DMS53 treated with DMSO at 0.1 percent for 48 hours (cell line): ENCODE data around the gene C1orf105.
"Not testable (repeated sequence)": the region's sequence is repeated elsewhere in the genome, so short reads cannot be mapped to it uniquely, and the experiment has no call there.

Experiments used
- DNase-seq: peaks from one replicate; lab custom pipeline; 2025; ENCODE audit not compliant: unreplicated experiment; lab: John Stamatoyannopoulos, UW

C1orf105 gene, protein sequence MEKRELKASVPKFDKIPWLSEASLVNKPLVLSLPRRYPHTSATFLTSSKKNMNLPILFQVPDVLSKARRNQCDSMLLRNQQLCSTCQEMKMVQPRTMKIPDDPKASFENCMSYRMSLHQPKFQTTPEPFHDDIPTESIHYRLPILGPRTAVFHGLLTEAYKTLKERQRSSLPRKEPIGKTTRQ

DNA sequence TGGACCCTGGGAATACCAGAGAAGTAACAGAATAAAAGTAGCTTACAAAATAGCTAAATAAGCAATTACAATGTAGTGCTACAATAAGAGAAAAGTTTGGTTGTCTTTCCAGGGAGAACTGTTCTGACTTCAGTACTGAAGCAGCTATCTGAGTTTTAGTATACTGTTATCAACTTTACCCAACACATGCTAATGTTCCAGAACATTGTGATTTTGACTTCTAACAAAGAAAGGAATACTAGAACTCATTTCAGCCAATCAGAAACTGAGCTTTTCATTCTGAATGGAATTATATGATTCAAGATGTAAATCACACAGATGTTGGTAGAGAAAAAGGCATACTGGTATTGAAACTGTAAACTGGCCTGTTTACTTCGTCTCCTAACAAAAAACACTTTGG is at the start of gene C1orf105:
C1orf105 (plus strand) TSS at position 301 of the 400 bp plus-strand sequence. CDS start 201 bp downstream, outside the sequence.
- no peak for DNase-seq

DNA sequence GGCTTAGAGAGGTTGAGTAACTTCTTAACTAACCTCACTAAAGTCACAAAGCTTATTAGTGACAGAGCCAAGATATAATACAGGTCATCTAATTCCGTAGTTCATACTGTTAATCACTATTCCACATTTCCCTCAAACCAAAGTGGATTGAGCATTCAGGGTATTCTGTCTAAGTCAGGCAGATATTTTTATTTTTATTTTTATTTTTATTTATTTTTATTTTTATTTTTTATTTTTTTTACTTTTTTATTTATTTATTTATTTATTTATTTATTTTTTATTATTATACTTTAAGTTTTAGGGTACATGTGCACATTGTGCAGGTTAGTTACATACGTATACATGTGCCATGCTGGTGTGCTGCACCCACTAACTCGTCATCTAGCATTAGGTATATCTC is 48.8 kb upstream of the C1orf105 start:
- not testable (repeated sequence) for DNase-seq

DNA sequence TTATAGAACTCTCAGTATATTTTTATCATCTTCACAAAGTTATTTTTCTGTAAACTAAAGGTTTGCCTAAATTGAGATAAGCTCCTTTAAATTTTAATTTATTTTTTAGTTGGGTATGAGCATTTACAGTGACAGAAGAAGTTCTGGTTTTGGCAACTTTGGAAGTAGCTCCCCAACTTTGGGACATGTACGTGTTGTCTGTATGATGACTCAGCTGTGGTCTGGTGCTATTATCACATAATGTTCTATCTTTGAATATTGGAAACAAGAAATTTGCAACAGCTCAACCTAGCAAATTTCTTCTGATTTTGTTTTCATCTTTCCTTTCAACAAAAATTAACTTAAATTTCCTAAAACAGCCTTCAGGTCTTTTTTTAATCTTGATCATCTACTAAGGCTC is 46.6 kb upstream of the C1orf105 start:
- no peak for DNase-seq

DNA sequence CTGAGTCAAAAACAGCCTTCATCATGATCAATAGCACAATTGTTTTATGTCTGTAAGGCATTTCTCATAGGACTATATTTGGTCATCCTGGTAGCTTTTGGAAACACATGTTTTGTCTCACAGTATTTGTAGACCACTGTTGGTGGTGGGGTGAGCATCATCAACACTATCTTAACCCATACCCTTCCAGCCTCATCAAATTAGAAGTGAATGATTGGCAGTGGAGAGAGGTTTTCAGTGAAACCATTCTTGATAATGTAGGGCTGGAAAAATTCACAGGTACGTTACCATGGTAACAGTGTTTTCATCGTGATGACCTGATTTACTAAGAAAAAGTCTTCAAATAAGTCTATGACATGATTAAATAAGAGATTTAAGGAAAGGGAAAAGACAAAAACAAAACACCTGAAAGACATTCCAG is 45.3 kb upstream of the C1orf105 start:
- DNase-seq: no peak

DNA sequence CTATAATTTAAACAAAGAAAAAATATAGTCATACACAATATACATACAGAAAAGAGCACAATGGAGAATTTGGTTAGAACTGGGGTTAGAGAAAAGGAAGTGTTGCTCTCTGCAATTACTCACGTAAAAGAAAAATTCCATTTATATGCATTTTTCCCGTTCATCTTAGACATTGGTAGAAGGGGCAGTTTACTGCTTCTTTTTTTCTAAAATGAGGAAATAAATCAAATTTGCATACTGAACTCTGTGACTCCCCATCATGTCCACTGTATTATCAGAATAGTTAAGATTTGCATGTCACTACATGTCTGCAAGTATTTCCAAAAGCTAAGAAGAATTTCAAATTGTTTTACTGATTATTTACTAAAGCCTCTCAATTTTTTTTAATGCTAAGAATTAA is 44.1 kb upstream of the C1orf105 start:
- DNase-seq: no peak

DNA sequence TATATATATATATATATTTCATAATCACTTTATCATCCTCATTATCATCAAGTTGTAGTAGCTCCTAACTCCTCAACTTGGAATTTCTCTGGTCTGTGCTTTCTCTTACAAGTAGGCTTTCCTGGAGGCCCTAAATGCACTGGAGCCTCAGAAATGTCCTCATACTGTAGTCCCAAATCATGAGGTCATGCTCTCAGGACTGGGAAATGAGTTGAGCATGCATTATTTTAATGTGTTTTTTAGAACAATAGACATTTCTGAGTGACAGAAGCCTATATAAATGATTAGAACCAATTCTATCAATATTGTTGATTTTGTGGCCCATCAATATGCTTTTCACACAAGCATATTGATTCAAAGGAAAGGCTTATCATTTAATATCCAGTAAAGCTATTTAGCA is 42.9 kb upstream of the C1orf105 start:
- no peak for DNase-seq

DNA sequence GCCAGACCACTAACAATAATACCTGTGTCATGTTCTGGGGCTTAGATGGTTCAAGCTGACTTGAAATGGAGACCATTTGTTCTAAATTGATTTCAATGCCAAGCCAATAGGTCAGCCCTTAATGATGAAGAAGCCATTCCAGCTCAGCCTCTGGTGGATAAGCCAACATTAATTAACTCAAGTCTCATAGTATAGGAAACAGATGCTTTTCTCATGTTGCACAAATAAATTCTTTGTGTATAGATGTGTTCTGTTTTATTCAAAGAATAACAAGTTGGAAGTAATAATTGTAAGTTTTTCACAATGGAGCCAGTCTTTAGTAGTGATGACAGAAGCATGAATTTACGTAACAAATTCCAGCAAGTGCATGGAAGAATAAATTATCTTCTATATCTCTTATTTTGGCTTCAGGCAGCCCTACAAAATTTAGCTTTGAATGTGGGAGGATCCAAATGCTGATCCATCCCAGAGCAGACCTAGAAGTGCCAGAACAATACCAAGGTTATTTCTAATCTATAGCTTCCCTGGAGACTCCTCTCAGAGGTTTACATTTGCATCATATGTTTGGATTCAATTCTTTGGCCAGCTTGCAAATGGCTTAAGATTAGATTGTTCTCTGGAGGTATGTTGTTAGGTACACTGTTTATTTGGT is 42.2 kb upstream of the C1orf105 start:
- DNase-seq: no peak

DNA sequence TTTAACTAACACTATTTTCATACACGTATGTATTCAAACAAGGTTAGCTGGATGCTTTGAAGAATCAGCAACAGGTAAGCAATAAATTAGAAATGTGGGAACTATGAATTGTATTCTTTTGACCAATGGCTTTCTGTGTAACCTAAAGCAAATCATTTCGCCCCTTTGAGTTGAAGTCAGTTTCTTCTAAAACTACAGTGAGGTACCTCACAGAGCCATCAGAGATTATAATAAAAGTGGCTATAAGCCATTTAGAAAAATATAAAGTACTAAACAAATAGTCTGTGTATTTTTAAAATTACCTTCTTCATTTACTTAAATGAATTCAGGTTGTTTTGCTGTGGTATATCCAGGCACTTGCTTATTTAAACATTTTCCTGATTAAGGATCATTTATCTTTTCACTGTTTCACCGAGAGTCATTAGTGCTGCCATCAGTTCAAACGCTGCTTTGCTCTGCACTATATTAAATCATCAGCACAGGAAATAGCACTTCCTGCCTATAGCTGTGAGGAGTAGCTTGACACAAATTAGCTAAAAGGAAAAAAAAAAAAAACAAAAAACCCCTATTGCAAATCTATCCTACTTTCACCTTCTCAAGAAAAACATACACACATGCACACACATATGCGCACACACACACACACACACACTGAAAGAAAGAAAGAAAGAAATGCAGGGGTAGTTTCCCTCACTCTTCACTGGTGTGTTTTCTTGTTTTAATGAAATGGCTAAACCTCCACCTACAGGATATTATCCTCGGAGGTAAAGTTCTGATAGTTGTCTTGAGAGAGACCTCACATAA is 39.8 kb upstream of the C1orf105 start:
- DNase-seq: no peak

DNA sequence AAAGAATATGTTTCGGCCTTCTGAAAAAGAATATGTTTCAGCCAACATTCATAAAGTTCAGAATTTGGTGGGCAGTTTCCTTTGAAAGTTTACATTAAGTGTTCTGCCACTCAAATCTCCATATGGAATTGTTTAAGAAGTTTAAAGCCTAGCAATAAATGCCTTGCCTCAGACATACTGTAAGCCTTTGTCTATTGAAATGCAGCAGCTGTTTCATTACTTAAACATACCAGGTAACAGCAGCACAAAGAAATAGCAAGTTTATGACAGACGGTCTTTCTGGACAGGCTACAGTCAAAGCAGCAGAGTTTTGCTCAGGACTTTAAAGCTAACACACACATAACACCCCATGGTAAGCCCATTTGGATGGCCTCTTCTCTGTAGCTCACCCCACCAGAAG is 38.5 kb upstream of the C1orf105 start:
- DNase-seq: no peak

DNA sequence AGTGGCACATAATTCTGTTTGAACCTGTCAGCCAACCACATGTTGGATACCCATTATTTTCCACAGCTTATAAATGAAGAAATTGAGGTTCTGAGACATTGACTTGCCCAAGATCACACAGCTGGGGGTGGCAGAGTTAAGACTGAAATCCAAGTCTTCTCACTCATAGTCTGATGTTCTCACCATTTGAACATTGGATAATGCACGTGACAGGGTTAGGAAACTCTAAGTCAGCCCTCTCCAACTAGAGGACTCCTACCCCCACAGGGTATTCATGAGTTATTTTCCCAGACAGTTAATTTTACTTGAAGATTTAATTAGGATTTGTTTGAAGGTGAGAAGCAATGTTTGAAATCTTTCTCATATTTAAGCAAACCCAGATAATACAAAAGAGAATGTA is 38.1 kb upstream of the C1orf105 start:
- no peak for DNase-seq

DNA sequence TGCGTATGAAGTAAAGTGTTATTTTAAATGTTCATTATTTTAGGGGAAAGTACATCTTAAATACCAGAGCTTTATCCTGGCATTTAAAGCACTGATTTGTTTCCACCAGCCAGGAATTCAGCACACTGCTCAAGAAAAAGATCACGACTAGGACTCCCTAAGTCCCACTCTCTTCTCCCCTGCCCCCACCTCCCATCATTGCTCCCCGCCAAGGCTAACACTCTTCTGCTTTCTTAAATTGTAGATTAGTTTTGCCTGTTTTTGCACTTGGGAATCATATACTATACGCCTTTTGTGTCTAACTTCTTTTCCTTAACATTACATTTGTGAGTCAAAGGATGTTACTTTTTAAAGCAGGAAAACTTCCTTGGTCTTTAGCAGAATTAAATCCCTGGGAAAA is 37.5 kb upstream of the C1orf105 start:
- DNase-seq: no peak

DNA sequence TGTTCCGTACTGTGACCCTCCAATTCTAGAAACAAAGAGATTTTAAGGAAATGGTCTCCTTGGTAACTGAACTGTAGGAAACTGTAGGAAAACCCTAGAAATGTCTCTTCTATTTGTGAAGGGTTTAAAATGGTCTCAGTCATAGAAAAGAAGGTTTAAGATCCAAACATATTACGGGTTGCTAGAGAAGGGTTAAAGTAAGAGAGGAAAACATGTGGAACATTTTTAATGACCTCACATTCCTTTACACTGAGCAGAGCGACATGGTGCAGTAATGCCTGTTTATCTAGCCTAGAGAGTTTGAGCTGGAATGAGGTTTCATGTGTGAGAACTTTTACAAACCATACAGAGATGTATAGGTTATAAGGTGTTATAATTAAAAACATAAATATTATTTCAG is 36.9 kb upstream of the C1orf105 start:
- DNase-seq: no peak

DNA sequence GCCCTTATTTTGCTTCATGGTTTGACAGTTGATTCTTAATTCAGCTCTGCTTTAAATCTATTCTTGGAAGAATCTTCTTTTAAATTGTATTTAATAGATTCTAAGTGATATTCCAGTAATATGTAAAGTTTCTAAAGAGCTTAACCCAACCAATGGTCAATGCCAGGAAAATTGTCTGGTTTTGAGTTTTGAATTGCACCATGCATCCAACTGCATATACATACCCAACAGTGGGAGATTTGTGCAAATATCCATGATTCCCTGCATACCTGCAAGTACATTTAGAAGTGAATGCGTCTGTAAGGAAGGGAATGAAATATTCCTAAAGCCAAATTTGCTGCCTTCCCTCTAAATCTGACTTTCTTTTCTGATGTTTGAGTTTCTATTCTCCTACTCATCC is 35.8 kb upstream of the C1orf105 start:
- no peak for DNase-seq

DNA sequence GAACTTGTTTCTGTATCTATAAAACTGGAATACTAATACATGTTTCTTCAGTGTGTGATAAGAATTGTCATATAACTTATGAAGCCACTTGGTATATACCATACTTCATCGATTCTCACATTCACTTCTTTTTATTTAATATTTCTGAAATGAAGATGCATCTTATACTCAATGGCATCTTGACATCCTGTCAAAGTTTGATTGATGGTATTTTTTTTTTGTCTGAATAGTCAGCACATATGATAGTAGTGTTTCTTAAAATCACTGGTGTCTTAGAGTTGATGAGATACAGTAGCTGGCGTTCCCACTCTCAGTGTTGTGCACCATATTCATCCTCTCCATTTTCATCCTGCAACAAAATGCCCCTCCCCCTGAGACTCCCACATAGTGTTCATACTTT is 34.4 kb upstream of the C1orf105 start:
- no peak for DNase-seq

DNA sequence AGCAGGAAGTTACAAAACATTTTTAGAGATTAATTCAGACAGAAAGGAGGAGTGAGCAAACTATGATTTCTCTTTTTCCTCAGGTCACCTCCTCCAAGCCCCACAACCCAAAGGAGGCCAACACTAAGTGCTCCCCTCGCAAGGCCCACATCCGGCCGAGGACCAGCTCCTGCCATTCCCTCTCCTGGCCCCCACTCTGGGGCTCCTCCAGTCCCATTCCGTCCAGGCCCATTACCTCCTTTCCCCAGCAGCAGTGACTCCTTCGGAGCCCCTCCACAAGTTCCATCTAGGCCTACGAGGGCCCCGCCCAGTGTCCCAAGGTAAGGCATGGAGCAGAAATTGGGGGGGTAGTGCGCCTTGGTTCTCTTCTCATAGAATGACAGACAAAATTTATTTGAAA is 32.0 kb upstream of the C1orf105 start:
- DNase-seq: no peak

DNA sequence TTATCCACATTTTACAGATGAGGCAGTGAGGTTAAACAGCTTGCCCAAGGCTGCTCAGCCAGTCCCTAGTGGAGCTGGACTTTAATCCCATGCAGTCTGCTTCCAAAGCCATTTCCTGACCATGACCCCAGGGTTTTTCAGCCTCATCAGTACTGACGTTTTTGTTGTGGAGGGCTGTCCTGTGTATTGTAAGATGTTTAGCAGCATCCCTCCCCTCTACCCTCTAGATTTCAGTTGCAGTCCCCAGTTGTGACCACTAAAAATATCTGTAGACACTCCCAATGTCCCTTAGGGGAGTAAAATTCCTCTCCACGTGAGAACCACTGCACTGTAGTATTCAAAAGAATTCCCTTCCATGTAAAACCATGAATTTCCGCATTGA is 30.2 kb upstream of the C1orf105 start:
- no peak for DNase-seq

DNA sequence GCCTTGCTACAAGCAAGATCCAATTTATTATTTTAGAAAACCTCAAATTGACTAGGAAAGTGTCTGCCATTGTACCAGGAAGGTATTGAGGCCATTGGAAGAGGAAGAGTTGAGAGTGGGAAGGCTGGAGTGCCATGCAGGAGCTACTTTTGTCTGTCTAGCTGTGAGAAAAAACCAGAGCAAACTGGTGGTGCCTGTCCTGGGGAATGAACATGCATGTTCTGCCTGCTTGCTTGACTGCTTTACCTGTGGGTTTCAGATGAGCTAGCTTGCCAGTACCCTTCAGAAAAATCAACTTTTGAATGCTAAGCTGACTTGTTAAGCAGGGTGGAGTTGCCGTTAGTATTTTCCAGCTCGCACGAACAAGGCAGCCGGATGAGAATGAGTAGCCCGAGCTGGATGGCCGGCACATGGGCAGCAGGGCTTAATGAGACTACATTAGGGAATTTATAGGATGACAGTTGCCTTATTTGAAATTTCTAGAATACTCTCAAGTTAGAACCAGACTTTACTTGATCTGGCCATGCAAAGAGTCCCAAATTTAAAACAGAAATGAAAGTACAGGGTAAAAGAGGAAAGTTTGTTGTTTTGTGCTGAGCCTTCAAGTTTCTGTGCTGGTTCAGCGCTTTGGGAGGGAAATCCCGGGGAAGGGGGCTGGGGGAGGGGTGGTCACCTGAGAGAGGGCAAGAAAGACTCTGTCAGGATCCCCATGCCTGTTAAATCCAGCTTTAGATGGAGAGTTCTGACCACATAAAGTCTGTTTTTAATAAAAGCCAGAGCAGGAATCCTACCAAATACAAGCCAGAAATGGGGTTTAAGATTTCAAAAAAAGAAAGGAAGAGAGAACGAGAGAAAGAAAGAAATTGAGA is 29.6 kb upstream of the C1orf105 start:
- DNase-seq: no peak

DNA sequence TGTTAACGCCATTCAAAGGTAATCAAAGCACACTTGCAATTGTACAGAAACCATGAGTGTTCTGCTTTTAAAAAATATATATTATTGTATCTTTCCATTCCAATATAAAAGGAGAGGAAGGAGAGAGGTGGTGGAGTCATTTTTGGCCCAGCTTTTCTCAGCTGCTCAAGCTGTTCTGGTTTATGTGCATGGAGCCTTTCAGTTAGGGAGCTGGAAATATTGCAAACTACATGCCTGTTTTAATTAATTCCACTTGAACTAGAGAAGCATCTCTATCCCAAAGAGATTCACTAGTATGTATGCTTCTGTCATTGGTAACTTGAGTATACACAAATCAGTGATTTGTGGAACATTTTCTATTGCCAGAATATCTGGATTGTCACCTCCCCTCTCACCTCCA is 28.5 kb upstream of the C1orf105 start:
- DNase-seq: no peak

DNA sequence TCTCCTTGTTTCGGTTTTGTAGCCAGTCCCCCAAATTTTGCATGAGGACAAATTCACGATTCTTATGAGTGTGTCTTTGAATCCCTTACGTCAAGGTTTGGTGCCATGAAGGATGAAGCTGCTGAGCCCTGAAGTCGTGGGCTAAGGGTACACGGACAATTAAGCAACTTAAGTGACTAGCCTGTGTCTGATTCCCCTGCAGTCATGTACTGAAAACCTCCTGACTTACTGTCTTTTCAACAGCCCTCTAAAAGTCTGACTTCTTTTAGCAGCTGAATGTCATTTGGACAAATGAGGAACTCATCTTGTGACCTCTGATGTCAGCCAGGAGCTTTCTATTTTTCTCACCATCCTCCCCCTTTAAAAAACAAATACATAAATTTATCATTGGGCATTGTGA is 27.1 kb upstream of the C1orf105 start:
- DNase-seq: no peak

DNA sequence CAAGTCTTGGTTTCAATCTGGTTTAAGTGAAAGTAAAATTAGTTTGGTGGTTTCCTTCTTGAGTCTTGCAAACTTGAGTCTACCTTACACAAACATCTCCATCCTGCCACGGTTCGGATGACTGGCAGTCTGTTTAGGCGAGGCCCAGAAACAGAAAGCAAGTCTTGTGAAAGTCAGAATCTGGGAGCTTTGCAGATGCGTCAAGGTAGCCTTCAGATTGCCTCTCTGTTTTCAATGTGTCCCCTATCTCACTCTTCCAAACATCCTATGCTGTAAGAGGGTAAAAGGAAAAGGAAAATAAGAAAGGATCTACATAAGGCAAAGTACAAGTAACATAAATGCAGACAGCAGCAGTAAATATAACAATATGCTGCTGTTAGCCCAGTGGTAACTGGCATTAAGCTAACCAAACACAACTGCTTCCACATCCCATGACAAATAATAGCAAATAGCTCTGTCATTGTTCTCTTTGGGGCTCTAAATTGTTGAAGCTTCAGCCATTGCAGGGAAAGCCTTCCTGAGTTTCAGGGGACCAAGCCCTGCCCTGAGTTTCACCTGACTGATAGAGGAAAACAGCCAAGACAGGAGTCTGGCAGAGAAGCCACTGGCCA is 26.2 kb upstream of the C1orf105 start:
- DNase-seq: no peak

DNA sequence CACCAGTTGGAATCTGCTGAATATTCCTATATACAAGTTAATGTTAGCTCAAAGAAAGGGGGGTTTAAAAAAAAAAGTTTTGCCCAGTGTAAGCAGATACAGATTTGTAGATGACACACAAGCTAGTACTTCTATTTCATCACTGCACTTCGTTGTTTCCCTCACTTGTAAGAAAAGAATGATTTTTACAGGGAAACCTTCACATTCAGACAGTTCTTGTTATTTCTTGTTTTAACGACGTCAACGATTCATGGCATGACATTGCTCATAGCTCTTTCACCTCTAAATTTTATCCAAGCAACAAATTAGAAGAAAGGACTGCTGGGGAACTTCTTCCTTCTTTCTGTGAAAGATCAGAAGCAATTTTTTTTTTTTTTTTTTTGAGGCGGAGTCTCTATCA is 25.7 kb upstream of the C1orf105 start:
- DNase-seq: no peak
